GM18526 (cell line): Measurements from ENCODE around the gene NR2F1.

ENCODE experiments used
- POLR2A ChIP-seq: IDR thresholded peaks from 3 replicates; pipeline ENCODE4 v1.6.1; 2011; ENCODE audit not compliant: insufficient read length; ENCODE audit errors: extremely low read depth

NR2F1 gene

DNA sequence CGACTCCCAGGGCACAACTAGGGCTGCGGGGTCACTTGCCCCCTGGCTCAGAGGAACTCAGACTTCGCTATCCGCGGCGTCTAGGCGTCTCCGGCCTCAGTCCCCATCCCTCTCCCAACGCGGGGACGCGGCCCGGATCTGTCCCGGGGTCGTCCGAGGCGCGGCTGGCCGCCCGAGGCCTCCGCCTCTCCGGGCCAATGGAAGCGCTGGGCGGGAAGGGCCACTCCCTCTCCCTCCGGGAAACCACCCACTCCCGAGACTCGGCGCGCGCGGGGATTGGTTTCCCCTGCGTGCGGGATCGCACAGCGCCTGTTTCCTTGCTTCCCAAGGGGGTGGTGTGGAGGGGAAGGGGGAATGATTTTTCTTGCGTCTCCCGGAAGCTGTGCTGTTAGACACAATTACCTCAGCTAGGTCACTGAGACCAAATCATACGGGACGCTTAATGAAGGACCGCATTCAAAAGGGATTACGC is 38.3 kb downstream of the NR2F1 start:
- TF ChIP-seq POLR2A = no peak

GRCh38 chr5:93622240-93622885 is 39.3 kb downstream of the NR2F1 start:
- TF ChIP-seq POLR2A = no peak

- TF ChIP-seq POLR2A = no peak
These were observed 40.1 kb downstream of the NR2F1 start for GRCh38 chr5:93623153-93623552.

GRCh38 chr5:93626801-93627200 is 43.8 kb downstream of the NR2F1 start:
- TF ChIP-seq POLR2A = no peak

GRCh38 chr5:93632327-93632726 is 49.3 kb downstream of the NR2F1 start:
- no peak for TF ChIP-seq POLR2A

- TF ChIP-seq POLR2A = no peak
These were observed 53.0 kb downstream of the NR2F1 start for GRCh38 chr5:93635991-93636390.

DNA sequence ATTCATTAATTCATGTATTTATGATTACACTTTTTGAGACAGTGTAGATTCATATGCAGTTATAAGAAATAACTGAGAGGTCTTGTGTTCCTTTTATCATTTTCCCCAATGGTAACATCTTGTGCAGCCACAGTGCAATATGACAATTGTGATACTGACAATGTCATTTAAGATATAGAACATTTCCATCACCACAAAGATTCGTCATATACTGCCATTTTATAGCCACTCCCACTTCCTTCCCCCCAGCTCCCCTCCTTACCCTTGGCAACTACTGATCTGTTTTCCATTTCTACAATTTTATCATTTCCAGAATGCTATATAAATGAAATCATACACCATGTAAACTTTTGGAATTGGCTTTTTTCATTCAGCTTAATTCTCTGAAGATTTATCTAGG is 53.8 kb downstream of the NR2F1 start:
- no peak for TF ChIP-seq POLR2A

DNA sequence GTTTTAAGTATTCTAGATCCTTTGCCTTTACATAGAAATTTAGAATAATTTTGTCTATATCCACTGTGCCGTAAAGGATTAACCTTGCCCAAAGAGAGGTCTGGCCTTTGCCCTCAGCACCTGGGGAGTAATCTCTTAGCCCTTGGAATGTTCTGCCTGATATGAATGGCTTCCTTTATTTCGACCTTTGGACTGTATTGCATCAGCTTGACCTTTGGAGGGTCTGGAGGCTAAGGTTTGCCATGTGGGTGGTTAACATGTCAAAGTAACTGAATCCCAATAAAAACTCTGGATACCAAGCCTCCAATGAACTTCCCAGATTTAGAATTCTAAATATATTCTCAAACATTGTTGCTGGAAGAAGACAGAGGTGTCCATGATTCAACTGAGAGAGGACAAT is 54.7 kb downstream of the NR2F1 start:
- TF ChIP-seq POLR2A = no peak

GRCh38 chr5:93642526-93642925 is 59.5 kb downstream of the NR2F1 start:
- no peak for TF ChIP-seq POLR2A
